GM08714 (cell line): ENCODE measurements around the gene TOPAZ1.

ENCODE experiments used
- H3K4me3 ChIP-seq: fragments of 200-500 bp; sonication (Bioruptor generic); 2 replicates; pipeline ENCODE4 v1.5.1; 2014; ENCODE audit warnings: mild to moderate bottlenecking, low read length, inconsistent platforms
- ZNF274 ChIP-seq: IDR thresholded peaks from 2 replicates; pipeline ENCODE4 v1.6.1; 2012; ENCODE audit warnings: mild to moderate bottlenecking, low read depth, low read length

The TOPAZ1 gene

DNA sequence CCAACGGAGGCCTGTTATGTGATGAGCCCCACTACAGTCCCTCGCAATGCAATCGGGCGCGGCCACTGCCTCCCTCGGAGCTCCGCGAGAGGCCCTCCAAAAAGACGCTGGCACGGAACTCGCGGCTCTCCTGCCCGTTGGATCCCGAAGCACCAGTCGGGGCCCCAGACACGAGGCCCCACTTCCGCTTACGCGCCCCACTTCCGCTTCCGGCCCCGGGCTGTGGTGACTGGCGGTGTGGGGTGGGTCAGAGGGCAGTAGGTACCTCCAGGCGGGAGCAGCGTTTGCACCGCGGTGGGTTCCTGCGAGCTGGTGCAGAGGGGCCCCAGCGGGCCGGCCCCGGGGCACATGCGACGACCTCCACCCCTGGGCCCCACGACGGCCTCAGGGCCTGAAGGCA, at the start of gene TOPAZ1:
TOPAZ1 (plus strand) TSS at position 181 of the 400 bp plus-strand sequence; CDS start at position 349, 168 bp downstream.
- H3K4me3 ChIP-seq, result no peak within 1 kb of the TSS
- no peak for TF ChIP-seq ZNF274

DNA sequence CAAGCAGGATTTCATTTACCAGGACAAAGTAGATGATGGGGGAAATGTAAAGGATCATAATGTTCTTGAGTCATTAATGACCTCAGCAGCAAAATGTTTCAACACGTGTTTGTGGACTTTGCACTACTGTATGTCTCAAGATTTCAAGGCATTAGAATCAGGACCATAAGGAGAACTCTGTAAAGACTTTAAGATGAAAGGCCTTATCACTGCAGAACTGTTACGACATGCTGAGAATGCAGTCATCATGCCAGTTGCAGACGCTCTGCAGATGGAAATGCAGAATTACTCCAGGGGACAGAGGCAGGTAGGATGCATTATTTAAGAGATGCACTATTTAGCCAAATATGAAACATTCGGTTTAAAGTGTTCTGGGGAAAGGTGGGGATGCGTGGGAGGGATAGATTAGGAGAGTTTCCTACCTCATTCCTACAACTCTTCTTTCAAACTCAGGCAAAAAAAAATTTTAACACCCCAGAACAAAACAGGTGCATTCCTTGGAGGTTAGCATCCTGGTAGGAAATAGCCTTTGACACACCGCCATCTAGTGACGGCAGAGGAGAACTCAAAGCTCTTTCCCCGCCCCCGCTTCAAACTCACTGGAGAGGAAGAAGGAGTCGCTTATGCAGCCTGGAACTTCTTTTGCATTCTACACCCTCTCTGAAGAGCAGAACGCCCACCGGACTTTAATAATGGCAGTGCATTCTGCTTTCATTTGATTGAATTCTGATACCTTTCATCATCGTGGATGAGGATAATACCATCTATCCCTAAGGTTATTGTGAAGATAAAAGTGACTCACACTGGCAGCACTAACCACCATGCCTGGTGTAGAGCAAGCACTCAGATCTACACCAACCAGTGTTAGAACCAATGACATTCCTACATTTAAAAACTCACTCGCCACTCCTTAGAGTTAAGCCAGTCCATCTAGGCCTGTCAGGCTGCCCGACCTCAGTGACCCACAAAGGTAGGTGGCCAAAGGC, 43.1 kb upstream of the TOPAZ1 start:
- no peak overlapping the region for H3K4me3 ChIP-seq
- TF ChIP-seq ZNF274, result no peak

DNA sequence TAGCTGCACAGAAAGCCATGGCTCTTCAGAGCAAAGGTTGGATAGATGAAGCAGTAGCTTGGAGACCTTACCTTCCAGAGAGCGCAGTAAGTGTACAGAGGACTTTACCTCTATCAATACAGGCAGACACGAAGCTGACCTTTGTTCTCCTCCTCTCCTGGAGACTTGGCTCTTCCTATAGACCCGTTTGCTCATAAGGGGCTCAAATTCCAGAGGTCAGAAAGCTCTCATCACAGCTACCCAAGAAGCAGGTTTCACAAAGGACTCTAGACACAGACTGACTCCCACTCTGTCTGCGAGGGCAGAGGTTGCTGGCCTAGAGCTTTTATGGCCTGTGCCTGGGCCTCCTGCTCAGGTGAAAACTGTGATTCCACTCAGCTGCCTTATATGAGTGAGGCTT, 35.4 kb upstream of the TOPAZ1 start:
- no peak overlapping the region for H3K4me3 ChIP-seq
- no peak for TF ChIP-seq ZNF274

DNA sequence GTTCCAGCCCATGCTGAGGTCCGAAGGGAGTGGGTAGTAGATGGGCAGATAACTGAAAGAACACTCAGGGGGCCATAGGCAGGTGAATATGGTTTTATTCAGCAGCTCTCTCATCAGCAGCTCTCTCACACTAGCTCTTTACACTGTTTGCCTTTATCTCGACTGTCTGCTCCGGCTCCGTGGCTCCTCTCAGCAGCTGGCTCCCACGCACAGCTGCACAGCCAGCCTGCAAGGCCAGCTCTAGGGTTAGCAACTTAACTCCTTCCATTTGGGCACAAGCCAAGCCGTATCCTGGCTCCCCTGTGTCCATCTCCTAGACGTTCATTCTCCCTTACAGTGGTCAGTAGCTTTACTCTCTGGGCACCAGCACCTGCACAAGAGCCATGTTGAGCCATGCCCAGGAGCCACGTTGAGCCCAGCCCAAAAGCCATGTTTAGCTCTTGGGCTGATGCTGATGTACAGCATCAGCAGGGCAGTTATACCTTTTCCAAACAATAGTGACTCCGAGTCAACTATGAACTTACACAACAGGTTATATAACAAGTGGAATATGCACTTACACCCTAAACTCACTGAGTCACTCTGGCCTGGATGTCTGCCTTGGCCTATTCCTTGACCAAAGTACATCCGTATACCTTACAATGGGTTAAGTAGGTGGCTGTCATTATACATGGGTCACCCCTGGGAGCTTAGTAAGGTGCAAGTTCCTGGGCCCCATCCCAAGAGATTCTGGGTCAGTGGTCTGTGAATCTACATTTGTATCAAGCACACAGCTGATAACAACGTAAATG, 34.6 kb upstream of the TOPAZ1 start:
- TF ChIP-seq ZNF274, result no peak
- no peak overlapping the region for H3K4me3 ChIP-seq

DNA sequence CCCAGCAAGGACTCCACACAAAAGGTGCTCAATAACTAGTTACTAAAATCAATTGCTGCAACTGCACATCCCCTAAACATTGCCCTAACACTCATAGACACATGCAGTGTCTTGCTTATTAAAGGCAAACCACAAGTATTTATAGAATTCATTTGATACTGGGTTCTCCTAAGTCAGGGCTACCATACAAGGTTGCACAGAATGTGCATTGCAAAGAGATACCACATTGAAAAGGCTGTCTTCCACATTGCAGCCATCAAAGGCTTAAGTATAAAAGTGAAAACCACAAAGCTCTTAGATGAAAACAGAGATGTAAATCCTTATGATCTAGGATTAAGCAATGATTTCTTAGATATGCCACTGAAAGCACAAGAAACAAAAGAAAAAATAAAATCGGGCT, 33.6 kb upstream of the TOPAZ1 start:
- H3K4me3 ChIP-seq, result no peak overlapping the region
- TF ChIP-seq ZNF274, result no peak

DNA sequence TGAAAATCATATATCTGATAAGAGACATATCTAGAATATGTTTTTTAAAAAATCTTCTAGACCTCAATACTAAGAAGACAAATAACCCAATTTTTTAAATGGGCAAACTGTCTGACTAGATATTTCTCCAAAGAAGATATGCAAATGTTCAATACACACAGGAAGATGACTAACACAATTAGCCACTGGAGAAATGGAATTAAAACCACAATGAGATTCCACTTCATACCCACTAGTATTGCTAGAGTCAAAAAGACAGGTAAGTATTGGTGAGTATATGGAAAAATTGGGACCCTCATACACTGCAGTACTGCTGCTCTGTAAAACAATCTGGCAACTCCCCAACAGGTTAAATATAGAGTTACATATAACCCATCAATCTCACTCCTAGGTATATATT, 33.1 kb upstream of the TOPAZ1 start:
- no peak overlapping the region for H3K4me3 ChIP-seq
- TF ChIP-seq ZNF274, result no peak

DNA sequence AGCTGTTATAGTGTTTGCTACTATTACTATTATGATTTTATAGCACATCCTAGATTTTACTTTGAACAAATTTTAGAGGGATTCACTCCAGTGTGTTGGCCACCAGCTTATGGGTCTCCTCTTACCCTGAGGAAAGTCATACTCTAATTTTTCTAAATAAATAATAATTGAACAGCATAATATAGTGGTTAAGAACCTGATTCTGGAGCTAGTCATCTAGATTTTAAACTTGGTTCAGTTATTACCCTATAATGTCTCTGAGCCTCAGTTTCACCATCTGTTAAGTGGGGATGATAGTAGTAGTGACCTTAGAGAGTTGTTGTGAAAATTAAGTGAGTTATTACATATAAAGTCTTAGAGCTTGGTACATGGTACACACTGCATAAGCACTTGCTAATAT, 30.7 kb upstream of the TOPAZ1 start:
- H3K4me3 ChIP-seq, result no peak overlapping the region
- no peak for TF ChIP-seq ZNF274

DNA sequence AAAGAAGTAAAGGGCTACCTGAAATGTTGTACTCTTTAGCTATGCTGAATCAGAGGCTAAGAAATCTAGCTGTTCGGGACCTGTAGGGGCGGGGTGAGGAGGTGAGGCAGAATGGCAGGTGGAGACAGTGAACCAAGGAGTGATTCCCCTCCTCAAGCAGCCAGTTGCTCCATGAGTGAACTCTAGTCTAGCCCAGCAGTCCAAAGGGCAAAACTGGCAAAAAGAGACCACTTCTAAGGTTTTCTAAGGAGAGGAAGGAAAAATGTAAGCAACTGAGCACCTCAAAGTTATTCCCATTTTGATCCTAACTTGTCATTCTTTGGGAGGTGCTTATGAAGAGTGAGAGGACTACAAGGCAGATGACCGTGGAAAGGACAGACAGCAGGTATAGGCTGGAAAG, 19.3 kb upstream of the TOPAZ1 start:
- no peak for TF ChIP-seq ZNF274
- no peak overlapping the region for H3K4me3 ChIP-seq

DNA sequence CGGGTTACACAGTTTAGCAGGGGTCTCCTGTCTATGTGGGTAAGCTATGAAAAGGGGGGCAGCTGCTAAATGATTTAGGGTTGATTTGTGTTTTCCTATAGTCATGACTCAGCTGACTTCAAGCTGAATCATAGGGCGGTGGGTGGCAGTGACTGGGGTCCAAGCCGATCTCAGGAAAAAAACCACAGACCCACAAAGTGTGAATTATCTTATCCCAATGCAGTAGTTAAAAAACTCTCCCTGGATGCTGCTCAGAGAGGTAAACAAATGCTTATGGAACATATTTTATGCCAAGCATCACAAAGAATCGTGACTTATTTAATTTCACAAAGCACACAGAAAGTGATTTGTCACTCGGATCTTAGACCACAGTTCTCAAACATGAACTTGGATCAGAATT, 18.4 kb upstream of the TOPAZ1 start:
- H3K4me3 ChIP-seq, result no peak overlapping the region
- TF ChIP-seq ZNF274, result no peak

DNA sequence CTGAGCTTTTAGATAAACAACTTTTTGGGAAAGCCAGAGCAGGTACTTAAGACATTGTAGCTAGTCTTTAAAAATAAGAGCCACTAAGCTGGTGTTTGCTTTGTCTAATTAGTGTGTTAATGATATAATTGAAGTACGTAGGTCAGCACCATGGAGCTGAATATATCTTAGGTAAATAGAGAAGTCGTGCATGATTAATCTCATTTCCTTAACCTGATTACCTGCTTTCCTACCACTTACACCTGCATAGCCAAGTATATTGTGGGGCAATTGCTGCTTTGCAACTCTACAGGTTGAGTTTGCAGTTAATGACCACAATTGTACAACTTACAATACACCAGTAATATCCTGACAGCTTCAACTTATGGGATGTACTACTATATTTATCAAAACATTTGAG, 17.6 kb upstream of the TOPAZ1 start:
- no peak for TF ChIP-seq ZNF274
- no peak overlapping the region for H3K4me3 ChIP-seq

DNA sequence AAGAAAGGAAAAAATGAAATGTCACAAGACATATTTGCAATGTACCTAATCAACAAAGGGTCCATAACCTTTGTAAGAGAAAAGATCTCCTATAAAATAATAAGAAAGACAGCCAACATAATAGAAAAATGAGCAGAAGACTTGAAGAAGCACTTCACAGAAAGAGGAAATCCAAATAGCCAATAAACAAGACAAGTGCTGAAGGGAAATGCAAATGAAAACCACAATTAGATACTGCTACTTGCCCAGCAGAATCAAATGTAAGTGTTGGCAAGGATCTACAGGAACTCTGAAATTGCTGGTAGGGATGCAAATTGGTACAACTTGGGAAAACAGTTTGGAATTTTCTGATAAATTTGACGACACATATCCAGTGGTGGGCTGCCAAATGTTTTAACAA, 15.1 kb upstream of the TOPAZ1 start:
- no peak overlapping the region for H3K4me3 ChIP-seq
- no peak for TF ChIP-seq ZNF274

DNA sequence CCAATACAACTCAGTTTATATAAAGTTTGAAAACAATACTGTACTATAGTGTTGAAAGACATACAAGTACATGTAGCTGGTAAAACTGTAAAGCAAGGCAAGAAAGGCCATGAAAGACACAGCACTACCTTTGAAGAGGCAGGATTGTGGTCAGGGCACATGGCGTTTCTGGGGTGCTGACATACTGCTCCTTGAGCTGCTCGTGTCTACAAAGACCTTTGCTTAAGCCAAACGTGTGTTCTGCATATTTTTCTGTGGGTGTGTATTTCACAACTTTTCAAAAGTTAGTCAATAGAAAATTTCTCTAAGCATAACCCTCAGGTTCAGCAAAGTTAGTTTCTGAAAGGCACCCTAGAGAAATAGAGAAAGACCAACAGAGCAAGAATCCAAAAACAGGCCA, 14.1 kb upstream of the TOPAZ1 start:
- H3K4me3 ChIP-seq, result no peak overlapping the region
- TF ChIP-seq ZNF274, result no peak

DNA sequence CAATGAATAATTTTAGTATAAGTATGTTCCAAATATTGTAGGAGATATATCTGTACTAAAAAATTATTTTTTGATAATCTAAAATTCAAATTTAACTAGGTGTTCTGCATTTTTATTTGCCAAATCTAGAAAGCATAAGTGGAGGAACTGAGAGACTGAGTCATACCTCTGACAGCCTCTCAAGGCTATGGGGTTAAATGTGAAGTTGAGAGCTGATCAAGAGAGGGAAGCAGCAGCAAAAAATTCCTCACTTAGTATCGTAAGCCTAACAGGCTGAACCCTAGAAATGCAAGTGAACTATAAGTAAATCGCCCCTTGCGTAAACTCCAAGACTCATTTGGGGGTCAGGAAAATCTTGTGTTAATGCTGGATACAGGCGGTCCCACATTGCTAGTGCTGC, 12.8 kb upstream of the TOPAZ1 start:
- no peak for TF ChIP-seq ZNF274
- no peak overlapping the region for H3K4me3 ChIP-seq

DNA sequence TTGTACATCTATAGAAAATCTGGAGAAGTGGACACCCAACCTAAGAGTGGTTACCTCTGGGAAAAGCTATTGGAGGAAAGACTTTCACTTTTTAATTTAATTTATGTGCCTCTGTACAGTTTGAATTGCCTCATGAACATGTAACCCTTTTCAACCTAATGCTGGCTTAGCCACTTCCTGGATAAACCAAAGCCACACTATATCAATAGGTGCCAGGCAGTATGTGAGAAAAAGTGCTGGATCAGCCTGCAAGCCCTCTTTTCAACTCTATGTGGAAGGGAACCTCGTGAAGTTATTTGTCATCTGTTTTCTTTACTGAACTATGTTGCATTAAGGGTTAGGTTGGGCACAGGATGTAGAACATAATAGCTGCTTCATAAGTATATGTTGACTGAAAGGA, 9.3 kb upstream of the TOPAZ1 start:
- H3K4me3 ChIP-seq, result no peak overlapping the region
- TF ChIP-seq ZNF274, result no peak

DNA sequence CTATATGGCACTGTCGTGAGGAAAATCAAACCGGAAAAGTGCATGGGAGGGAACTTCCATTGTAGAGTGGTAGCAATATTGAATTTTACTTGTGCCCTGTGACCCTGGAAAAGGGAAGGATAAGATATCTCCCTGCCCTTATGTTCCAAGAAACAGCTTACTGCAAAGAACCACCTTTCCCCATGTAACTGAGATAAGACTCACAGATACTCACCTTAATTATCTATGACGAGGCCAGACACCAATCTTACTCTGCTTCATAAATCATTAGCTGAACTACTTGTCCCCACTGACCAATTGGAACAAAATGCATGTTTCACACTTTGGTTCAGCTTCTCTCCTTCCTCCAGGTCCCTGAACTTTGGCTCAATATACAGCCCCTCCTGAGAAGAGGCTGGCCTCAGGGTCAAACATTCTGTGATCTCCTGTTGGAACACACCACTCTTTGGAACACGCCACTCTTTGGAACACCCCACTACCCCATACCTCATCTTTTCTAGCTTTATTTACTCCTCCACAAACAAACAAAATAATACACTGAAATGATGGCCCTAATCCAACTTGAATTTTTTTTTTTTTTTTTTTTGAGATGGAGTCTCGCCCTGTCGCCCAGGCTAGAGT, 6.9 kb upstream of the TOPAZ1 start:
- TF ChIP-seq ZNF274, result no peak

More for the DNA sequence above, 6.9 kb upstream of the TOPAZ1 start:
- H3K4me3 ChIP-seq, result no peak overlapping the region
